ENCODE results near the gene ABCA6.

Gene ABCA6

DNA sequence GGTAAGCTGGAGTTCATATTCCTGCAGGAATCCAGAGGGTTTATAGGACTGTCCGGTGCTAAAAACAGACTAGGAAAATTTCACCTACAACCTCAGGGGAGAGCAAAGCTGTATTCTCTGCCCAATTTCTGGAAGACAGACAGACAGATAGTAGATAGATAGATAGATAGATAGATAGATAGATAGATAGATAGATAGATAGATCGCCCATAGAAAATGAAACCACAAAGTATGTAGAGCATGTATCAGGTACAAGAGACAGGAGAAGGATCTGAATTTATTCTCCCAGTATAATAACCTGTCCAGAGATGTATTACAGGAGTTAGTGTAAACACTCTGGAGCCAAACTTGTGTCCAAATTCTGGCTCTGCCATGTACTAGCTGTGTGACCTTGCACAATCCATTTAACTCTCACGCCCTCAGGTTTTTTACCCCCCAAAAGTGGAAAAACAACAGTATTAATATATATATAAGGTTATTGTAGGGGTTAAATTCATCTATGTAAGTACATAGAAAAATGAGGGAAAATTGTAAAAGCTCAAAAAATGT, 2.1 kb upstream of the ABCA6 start:
- TF ChIP-seq, protein P1, sequence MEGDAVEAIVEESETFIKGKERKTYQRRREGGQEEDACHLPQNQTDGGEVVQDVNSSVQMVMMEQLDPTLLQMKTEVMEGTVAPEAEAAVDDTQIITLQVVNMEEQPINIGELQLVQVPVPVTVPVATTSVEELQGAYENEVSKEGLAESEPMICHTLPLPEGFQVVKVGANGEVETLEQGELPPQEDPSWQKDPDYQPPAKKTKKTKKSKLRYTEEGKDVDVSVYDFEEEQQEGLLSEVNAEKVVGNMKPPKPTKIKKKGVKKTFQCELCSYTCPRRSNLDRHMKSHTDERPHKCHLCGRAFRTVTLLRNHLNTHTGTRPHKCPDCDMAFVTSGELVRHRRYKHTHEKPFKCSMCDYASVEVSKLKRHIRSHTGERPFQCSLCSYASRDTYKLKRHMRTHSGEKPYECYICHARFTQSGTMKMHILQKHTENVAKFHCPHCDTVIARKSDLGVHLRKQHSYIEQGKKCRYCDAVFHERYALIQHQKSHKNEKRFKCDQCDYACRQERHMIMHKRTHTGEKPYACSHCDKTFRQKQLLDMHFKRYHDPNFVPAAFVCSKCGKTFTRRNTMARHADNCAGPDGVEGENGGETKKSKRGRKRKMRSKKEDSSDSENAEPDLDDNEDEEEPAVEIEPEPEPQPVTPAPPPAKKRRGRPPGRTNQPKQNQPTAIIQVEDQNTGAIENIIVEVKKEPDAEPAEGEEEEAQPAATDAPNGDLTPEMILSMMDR (IDR thresholded peaks at IDR 0.05; ENCODE audit: insufficient read depth, low read depth, low read length, missing control alignments), result no peak
- H3K4me3 ChIP-seq (ENCODE audit: low read depth, low read length), result no peak overlapping the region
- no peak for DNase-seq (ENCODE audit: low read depth)

DNA sequence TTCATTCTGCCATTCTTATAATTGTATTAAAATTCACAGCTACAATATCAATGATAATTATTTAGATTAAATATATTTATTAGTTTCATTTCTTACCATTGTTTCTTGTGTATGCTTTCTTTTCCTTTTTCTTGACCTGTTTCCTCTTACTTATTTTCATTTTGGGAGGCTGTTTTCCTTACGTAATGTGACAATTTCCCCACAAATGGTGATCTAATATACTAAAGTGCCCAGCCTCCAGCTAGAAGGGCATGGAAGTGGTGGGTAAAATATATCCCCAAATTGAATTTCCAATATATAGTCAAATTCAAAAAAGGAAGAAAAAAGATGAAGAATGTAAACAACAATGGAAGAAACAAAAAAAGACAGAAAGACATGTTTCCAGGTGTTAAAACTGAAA, 1.5 kb upstream of the ABCA6 start:
- H3K4me3 ChIP-seq (ENCODE audit: low read depth, low read length), result no peak overlapping the region
- DNase-seq (ENCODE audit: low read depth), result no peak
- TF ChIP-seq, protein P1 (IDR thresholded peaks at IDR 0.05; ENCODE audit: insufficient read depth, low read depth, low read length, missing control alignments), result no peak

DNA sequence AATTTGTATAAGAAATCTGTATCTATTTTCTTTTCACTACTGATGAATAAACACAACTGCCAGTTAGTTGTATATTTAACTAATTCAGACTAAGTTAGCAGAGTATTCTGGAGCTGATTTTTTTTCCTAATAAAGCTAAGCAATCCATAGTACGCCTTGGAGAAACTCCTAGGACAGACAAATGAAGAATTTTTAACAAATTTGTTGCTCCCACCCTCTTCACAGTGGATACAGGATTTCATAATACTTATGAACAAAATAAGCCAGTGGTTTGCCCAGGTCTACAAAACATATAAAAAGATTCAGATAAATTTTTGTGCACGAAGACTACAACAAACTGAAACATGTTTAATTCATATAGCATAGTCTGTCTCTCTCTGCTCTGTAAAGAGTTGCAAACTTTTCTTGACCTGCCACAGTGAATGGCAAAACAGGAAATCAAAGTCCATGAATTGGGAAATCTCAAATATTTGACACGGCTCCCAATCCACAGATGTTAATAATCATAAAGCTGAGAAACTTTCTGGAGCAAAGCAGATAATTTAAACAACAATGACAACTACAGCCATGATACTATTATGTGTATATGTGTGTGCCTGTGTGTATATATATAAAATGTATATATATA, 594 bp upstream of the ABCA6 start:
- no peak overlapping the region for H3K4me3 ChIP-seq (ENCODE audit: low read depth, low read length)
- no peak for DNase-seq (ENCODE audit: low read depth)
- TF ChIP-seq, protein P1 (IDR thresholded peaks at IDR 0.05; ENCODE audit: insufficient read depth, low read depth, low read length, missing control alignments), result no peak

DNA sequence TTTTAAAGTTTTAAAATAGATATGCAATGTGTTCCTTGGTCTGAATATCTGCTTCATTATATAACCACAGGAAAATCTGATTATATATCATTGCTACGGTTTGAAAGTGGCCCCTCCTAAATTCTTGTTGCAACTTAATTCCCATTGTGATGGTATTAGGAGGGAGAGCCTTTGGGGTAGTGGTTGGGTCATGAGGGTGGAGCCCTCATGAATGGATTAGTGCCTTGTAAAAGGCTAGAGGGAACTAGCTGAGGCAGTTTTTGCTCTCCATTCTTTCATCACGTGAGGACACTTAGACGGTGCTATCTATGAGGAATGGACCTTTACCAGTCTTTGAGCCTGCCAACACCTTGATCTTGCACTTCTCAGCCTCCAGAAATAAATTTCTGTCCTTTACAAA, 7.6 kb downstream of the ABCA6 start:
- TF ChIP-seq, protein P1 (IDR thresholded peaks at IDR 0.05; ENCODE audit: insufficient read depth, low read depth, low read length, missing control alignments), result no peak
- DNase-seq (ENCODE audit: low read depth), result no peak
- no peak overlapping the region for H3K4me3 ChIP-seq (ENCODE audit: low read depth, low read length)

DNA sequence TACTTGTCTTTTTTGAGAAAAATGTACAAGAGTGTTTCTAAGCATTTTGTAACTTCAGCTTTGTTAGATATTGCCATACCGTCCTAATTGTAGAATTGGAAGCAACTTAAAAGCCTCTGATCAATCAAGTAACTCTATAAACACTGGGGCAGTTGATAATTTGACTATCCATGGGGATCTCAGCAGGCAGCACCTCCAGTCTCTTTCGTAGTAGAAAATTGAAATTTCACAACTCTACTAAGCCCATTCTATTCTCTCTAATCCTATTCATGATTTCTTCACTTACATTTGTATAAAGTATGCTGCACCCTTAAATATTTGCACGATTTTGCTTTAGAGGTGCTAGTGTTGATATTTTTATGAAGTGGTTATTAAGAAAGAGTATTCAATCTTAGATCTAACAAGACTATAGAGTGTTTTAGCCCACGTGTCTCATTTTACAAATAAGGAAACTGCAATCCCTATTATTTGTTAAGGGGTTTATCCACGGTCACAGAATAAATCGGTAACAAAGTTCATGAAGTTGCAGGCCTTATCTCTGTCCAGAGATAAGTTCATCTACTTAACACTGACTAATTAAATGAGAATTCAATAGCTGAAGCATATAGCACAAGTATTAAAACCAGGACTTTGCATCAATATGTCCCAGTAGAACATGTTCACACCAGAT, 10.9 kb downstream of the ABCA6 start:
- TF ChIP-seq, protein P1 (IDR thresholded peaks at IDR 0.05; ENCODE audit: insufficient read depth, low read depth, low read length, missing control alignments), result no peak

DNA sequence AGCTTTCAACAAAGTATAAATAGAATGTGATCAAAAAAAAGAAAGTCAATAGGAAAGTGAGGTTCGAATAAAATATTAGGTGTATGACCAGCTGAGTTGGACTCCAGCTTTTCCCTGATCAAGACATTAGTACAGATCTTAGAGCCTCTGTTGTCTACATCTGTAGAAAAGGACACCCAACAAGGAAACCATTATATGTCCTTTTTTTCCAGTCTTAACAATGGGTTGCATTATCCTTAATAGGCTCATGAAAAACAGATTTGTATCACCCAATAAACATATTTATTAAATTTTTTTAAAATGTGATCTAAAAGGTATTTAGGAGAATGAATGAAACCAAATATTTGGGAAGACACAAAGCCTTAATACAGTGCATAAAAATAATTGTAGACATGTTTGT, 18.1 kb downstream of the ABCA6 start:
- TF ChIP-seq, protein P1 (IDR thresholded peaks at IDR 0.05; ENCODE audit: insufficient read depth, low read depth, low read length, missing control alignments), result no peak
- no peak overlapping the region for H3K4me3 ChIP-seq (ENCODE audit: low read depth, low read length)
- no peak for DNase-seq (ENCODE audit: low read depth)

More for the DNA sequence above, 10.9 kb downstream of the ABCA6 start:
- no peak for DNase-seq (ENCODE audit: low read depth)
- H3K4me3 ChIP-seq (ENCODE audit: low read depth, low read length), result no peak overlapping the region

Data from GM12865 (cell line).